ENCODE measurements around the gene KIAA1549.

The KIAA1549 gene

GRCh38 chr7:138875794-138876193, 105.4 kb downstream of the KIAA1549 start:
- no peak overlapping the region for H3K9ac ChIP-seq (ENCODE audit: low read depth, low read length)
- H3K27me3 ChIP-seq (ENCODE audit: insufficient read depth, low read length), result no peaks in the 10 kb centered on the region
- no peaks in the 10 kb centered on the region for H3K9me3 ChIP-seq (ENCODE audit: insufficient read depth, low read depth, low read length)
- H3K27ac ChIP-seq (ENCODE audit: low read length), result no peak overlapping the region
- H3K36me3 ChIP-seq (ENCODE audit: insufficient read depth, low read depth, low read length), result peaks cover 52% of the 10 kb centered on the region
- H3K4me1 ChIP-seq (ENCODE audit: insufficient read depth, low read length), result no peaks in the 10 kb centered on the region
- H3K4me3 ChIP-seq (ENCODE audit: low read length), result no peak overlapping the region

- no peaks in the 10 kb centered on the region for H3K9me3 ChIP-seq (ENCODE audit: insufficient read depth, low read depth, low read length)
- H3K27me3 ChIP-seq (ENCODE audit: insufficient read depth, low read length), result no peaks in the 10 kb centered on the region
- H3K9ac ChIP-seq (ENCODE audit: low read depth, low read length), result no peak overlapping the region
- no peak overlapping the region for H3K27ac ChIP-seq (ENCODE audit: low read length)
- H3K4me1 ChIP-seq (ENCODE audit: insufficient read depth, low read length), result no peaks in the 10 kb centered on the region
- peaks cover 48% of the 10 kb centered on the region for H3K36me3 ChIP-seq (ENCODE audit: insufficient read depth, low read depth, low read length)
- no peak overlapping the region for H3K4me3 ChIP-seq (ENCODE audit: low read length)
These were observed 107.8 kb downstream of the KIAA1549 start for GRCh38 chr7:138873220-138873892.

- no peak overlapping the region for H3K9ac ChIP-seq (ENCODE audit: low read depth, low read length)
These were observed 108.6 kb downstream of the KIAA1549 start for GRCh38 chr7:138872576-138872975.

GRCh38 chr7:138871814-138872090, 109.4 kb downstream of the KIAA1549 start:
- peaks cover 53% of the 10 kb centered on the region for H3K36me3 ChIP-seq (ENCODE audit: insufficient read depth, low read depth, low read length)

More at GRCh38 chr7:138872576-138872975, 108.6 kb downstream of the KIAA1549 start:
- H3K9me3 ChIP-seq (ENCODE audit: insufficient read depth, low read depth, low read length), result no peaks in the 10 kb centered on the region
- H3K4me1 ChIP-seq (ENCODE audit: insufficient read depth, low read length), result no peaks in the 10 kb centered on the region
- peaks cover 50% of the 10 kb centered on the region for H3K36me3 ChIP-seq (ENCODE audit: insufficient read depth, low read depth, low read length)
- H3K27me3 ChIP-seq (ENCODE audit: insufficient read depth, low read length), result no peaks in the 10 kb centered on the region
- no peak overlapping the region for H3K27ac ChIP-seq (ENCODE audit: low read length)
- no peak overlapping the region for H3K4me3 ChIP-seq (ENCODE audit: low read length)

GRCh38 chr7:138871065-138871813, 110.0 kb downstream of the KIAA1549 start:
- Histone ChIP-seq H3K9ac (ENCODE audit: low read depth, low read length) (no peak overlapping the region), H3K9me3 (ENCODE audit: insufficient read depth, low read depth, low read length) (no peaks in the 10 kb centered on the region), H3K4me3 (ENCODE audit: low read length) (no peak overlapping the region), H3K4me1 (ENCODE audit: insufficient read depth, low read length) (no peaks in the 10 kb centered on the region), H3K27ac (ENCODE audit: low read length) (no peak overlapping the region), H3K36me3 (ENCODE audit: insufficient read depth, low read depth, low read length) (peaks cover 53% of the 10 kb centered on the region; the same call in 1 of the 2 replicates), H3K27me3 (ENCODE audit: insufficient read depth, low read length) (no peaks in the 10 kb centered on the region)

More at GRCh38 chr7:138871814-138872090, 109.4 kb downstream of the KIAA1549 start:
- Histone ChIP-seq H3K9me3 (ENCODE audit: insufficient read depth, low read depth, low read length) (no peaks in the 10 kb centered on the region), H3K27me3 (ENCODE audit: insufficient read depth, low read length) (no peaks in the 10 kb centered on the region), H3K9ac (ENCODE audit: low read depth, low read length) (no peak overlapping the region), H3K4me1 (ENCODE audit: insufficient read depth, low read length) (no peaks in the 10 kb centered on the region), H3K4me3 (ENCODE audit: low read length) (no peak overlapping the region), H3K27ac (ENCODE audit: low read length) (no peak overlapping the region)

GRCh38 chr7:138869353-138869752, 111.8 kb downstream of the KIAA1549 start:
- H3K9me3 ChIP-seq (ENCODE audit: insufficient read depth, low read depth, low read length), result no peaks in the 10 kb centered on the region
- no peak overlapping the region for H3K27ac ChIP-seq (ENCODE audit: low read length)
- no peaks in the 10 kb centered on the region for H3K27me3 ChIP-seq (ENCODE audit: insufficient read depth, low read length)
- H3K9ac ChIP-seq (ENCODE audit: low read depth, low read length), result no peak overlapping the region
- peaks cover 57% of the 10 kb centered on the region; the same call in 1 of the 2 replicates for H3K36me3 ChIP-seq (ENCODE audit: insufficient read depth, low read depth, low read length)
- H3K4me3 ChIP-seq (ENCODE audit: low read length), result no peak overlapping the region
- H3K4me1 ChIP-seq (ENCODE audit: insufficient read depth, low read length), result no peaks in the 10 kb centered on the region

- Histone ChIP-seq H3K4me1 (ENCODE audit: insufficient read depth, low read length) (no peaks in the 10 kb centered on the region), H3K27ac (ENCODE audit: low read length) (no peak overlapping the region), H3K9me3 (ENCODE audit: insufficient read depth, low read depth, low read length) (no peaks in the 10 kb centered on the region), H3K36me3 (ENCODE audit: insufficient read depth, low read depth, low read length) (peaks cover 63% of the 10 kb centered on the region; the same call in 1 of the 2 replicates), H3K9ac (ENCODE audit: low read depth, low read length) (no peak overlapping the region), H3K27me3 (ENCODE audit: insufficient read depth, low read length) (no peaks in the 10 kb centered on the region), H3K4me3 (ENCODE audit: low read length) (no peak overlapping the region)
These were observed 112.5 kb downstream of the KIAA1549 start for GRCh38 chr7:138868711-138869110.

- no peaks in the 10 kb centered on the region for H3K9me3 ChIP-seq (ENCODE audit: insufficient read depth, low read depth, low read length)
- no peaks in the 10 kb centered on the region for H3K4me1 ChIP-seq (ENCODE audit: insufficient read depth, low read length)
- H3K27me3 ChIP-seq (ENCODE audit: insufficient read depth, low read length), result no peaks in the 10 kb centered on the region
- peaks cover 70% of the 10 kb centered on the region; the same call in 1 of the 2 replicates for H3K36me3 ChIP-seq (ENCODE audit: insufficient read depth, low read depth, low read length)
- H3K4me3 ChIP-seq (ENCODE audit: low read length), result no peak overlapping the region
- no peak overlapping the region for H3K27ac ChIP-seq (ENCODE audit: low read length)
- H3K9ac ChIP-seq (ENCODE audit: low read depth, low read length), result no peak overlapping the region
These were observed 113.4 kb downstream of the KIAA1549 start for GRCh38 chr7:138867744-138868143.

GRCh38 chr7:138866353-138866752, 114.8 kb downstream of the KIAA1549 start:
- H3K9ac ChIP-seq (ENCODE audit: low read depth, low read length), result no peak overlapping the region
- no peaks in the 10 kb centered on the region for H3K4me1 ChIP-seq (ENCODE audit: insufficient read depth, low read length)
- H3K27me3 ChIP-seq (ENCODE audit: insufficient read depth, low read length), result no peaks in the 10 kb centered on the region
- no peak overlapping the region for H3K4me3 ChIP-seq (ENCODE audit: low read length)
- no peaks in the 10 kb centered on the region for H3K9me3 ChIP-seq (ENCODE audit: insufficient read depth, low read depth, low read length)
- no peak overlapping the region for H3K27ac ChIP-seq (ENCODE audit: low read length)
- H3K36me3 ChIP-seq (ENCODE audit: insufficient read depth, low read depth, low read length), result peaks cover 71% of the 10 kb centered on the region; the same call in 1 of the 2 replicates

- Histone ChIP-seq H3K9ac (ENCODE audit: low read depth, low read length) (no peak overlapping the region), H3K9me3 (ENCODE audit: insufficient read depth, low read depth, low read length) (no peaks in the 10 kb centered on the region), H3K4me1 (ENCODE audit: insufficient read depth, low read length) (no peaks in the 10 kb centered on the region), H3K36me3 (ENCODE audit: insufficient read depth, low read depth, low read length) (peaks cover 71% of the 10 kb centered on the region; the same call in 1 of the 2 replicates), H3K27me3 (ENCODE audit: insufficient read depth, low read length) (no peaks in the 10 kb centered on the region), H3K4me3 (ENCODE audit: low read length) (no peak overlapping the region), H3K27ac (ENCODE audit: low read length) (no peak overlapping the region)
These were observed 115.3 kb downstream of the KIAA1549 start for GRCh38 chr7:138865843-138866242.

- H3K27me3 ChIP-seq (ENCODE audit: insufficient read depth, low read length), result no peaks in the 10 kb centered on the region
- H3K9me3 ChIP-seq (ENCODE audit: insufficient read depth, low read depth, low read length), result no peaks in the 10 kb centered on the region
- no peaks in the 10 kb centered on the region for H3K4me1 ChIP-seq (ENCODE audit: insufficient read depth, low read length)
- no peak overlapping the region for H3K9ac ChIP-seq (ENCODE audit: low read depth, low read length)
- peaks cover 74% of the 10 kb centered on the region for H3K36me3 ChIP-seq (ENCODE audit: insufficient read depth, low read depth, low read length)
- no peak overlapping the region for H3K4me3 ChIP-seq (ENCODE audit: low read length)
- no peak overlapping the region for H3K27ac ChIP-seq (ENCODE audit: low read length)
These were observed 116.5 kb downstream of the KIAA1549 start for GRCh38 chr7:138864667-138865066.

- no peak overlapping the region for H3K4me3 ChIP-seq (ENCODE audit: low read length)
- H3K27ac ChIP-seq (ENCODE audit: low read length), result no peak overlapping the region
- H3K36me3 ChIP-seq (ENCODE audit: insufficient read depth, low read depth, low read length), result peaks cover 75% of the 10 kb centered on the region
- H3K27me3 ChIP-seq (ENCODE audit: insufficient read depth, low read length), result no peaks in the 10 kb centered on the region
- no peaks in the 10 kb centered on the region for H3K9me3 ChIP-seq (ENCODE audit: insufficient read depth, low read depth, low read length)
- no peak overlapping the region for H3K9ac ChIP-seq (ENCODE audit: low read depth, low read length)
- H3K4me1 ChIP-seq (ENCODE audit: insufficient read depth, low read length), result no peaks in the 10 kb centered on the region
These were observed 117.3 kb downstream of the KIAA1549 start for GRCh38 chr7:138863931-138864330.
